Kasumi-1 (cell line): ENCODE data around the gene CAPN10.

Experiments
- DNase-seq, 2 experiments: peaks; one replicate each; lab custom pipeline; 2025; lab: John Stamatoyannopoulos, UW

The CAPN10 gene

DNA sequence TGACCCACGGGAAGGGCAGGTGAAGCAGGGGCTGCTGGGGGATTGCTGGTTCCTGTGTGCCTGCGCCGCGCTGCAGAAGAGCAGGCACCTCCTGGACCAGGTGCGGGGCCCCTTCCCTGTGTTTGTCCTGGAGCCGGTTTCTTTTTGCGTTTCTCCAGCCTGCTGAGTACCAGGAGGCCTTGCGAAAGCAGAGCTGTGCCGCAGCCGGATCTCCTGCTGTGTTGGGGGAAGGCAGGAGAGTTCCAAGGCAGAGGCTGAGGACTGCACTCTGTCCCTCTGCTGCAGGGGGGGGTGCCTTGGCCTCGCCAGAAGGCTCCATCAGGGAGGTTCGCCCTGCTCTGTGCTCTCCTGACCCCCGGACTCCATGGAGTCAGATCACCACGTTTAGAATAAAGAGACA is 2.8 kb downstream of the CAPN10 start:
- no peak for DNase-seq

- DNase-seq = no peak
Observed at GRCh38 chr2:240589850-240590525, 3.5 kb downstream of the CAPN10 start.

DNA sequence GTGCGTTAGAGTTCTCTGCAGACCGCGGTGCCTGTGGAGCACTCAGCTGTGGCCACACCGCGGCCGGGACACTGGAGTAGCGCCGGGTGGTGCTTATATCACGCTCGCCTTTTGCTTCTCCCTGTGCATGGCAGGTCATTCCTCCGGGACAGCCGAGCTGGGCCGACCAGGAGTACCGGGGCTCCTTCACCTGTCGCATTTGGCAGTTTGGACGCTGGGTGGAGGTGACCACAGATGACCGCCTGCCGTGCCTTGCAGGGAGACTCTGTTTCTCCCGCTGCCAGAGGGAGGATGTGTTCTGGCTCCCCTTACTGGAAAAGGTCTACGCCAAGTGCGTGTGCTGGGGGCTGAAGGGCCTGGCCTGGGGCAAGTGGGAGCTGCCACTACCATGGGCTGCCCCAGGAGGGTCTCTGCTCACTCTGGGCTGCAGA is 4.2 kb downstream of the CAPN10 start:
- no peak for DNase-seq

DNA sequence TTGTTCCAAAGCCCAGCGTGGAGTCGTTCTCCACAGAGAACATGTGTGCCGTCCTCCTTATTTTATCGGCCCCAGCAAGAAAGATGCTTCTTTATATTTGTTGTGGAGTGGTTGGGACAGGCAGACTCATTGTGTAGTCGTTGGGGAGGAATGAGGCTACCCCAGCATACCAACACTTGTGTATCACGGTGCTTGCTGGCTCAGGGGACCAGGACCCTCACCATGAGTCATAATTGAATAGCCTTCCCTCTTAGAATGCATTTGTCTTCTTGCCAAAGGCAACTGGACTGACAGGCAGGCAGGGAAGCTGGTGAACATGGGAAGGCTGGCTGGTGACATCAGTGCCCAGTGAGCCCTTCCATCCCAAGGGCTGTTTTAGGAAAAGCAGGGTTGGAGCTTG is 4.7 kb downstream of the CAPN10 start:
- no peak for DNase-seq

GRCh38 chr2:240591784-240592183 is 5.2 kb downstream of the CAPN10 start:
- no peak for DNase-seq

- no peak for DNase-seq
Observed at GRCh38 chr2:240593026-240593702, 6.6 kb downstream of the CAPN10 start.

GRCh38 chr2:240593703-240594451 is 7.3 kb downstream of the CAPN10 start:
- DNase-seq = no peak

DNA sequence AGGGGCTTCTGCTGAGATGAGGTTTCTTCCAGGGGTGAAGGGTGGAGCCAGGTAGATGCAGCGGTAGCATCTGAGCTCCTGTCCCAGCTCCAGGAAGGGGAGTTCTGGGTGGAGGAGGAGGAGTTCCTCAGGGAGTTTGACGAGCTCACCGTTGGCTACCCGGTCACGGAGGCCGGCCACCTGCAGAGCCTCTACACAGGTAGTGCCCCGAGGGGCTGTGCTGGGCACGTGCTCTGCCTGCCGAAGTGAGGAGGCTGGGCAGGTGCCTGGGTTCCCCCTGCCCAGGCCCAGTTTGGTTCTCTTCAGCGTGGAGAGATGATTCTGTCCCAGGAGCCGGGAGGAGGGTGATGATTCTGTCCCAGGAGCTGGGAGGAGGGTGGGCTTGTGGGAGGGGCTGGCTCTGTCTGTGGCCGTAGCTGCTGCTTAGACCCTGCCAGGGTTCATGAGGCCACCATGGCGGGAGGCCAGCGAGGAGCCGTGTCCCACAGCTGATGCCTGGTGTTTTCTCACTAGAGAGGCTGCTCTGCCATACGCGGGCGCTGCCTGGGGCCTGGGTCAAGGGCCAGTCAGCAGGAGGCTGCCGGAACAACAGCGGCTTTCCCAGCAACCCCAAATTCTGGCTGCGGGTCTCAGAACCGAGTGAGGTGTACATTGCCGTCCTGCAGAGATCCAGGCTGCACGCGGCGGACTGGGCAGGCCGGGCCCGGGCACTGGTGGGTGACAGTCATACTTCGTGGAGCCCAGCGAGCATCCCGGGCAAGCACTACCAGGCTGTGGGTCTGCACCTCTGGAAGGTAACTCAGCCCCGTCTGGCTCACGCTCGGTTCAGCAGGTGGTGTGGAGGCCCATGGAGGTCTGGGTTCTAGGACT is 8.2 kb downstream of the CAPN10 start:
- no peak for DNase-seq

DNA sequence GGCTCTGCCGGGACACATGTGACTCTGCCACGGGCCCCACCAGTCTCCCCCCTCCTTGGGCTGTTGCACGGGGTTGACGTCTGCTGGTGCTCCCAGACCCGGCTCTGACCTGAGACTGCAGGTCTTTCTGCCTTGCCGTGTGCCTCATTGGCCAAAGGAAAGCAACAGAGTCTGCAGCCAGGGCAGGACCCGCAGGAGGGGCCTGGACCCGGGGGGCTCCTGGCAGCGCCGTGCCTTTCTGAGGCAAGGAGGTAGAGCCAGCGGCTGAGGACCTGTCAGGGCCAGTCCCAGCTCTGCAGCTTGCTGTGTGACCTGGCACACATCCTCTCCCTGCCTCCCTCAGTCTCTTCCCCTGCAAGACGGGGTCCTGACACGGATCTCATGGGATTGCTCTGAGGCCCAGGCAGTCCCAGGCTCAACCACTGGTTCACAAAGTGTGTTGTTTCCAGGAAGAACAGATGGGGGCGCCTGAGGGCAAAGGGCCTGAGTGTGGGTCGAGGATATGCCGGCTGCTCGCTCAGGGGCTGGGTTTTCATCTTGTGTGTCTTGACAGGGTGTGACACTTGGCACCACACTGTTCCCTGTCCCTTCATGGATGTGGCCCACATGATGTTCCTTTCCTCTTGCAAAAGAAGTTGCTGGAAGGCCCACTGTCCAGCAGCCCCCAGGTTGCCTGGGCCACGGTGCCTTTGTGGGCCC is 9.0 kb downstream of the CAPN10 start:
- peak; percentile 13 to 22 for DNase-seq

GRCh38 chr2:240596080-240596460 is 9.5 kb downstream of the CAPN10 start:
- no peak for DNase-seq

DNA sequence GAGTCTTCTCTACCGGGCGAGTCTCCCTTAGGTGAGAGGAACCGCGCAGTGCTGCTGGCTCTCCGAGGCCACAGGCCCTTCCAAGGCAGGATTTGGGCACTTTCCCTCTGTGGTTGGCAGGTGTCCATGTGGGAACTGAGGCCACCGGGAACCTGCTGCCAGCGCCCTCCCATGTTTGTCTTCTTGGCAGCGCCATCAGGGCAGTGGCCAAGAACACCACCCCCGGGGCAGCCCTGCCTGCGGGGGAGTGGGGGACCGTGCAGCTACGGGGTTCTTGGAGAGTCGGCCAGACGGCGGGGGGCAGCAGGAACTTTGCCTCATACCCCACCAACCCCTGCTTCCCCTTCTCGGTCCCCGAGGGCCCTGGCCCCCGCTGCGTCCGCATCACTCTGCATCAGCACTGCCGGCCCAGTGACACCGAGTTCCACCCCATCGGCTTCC is 10.0 kb downstream of the CAPN10 start:
- no peak for DNase-seq

- no peak for DNase-seq
Observed at GRCh38 chr2:240597054-240597418, 10.5 kb downstream of the CAPN10 start.

DNA sequence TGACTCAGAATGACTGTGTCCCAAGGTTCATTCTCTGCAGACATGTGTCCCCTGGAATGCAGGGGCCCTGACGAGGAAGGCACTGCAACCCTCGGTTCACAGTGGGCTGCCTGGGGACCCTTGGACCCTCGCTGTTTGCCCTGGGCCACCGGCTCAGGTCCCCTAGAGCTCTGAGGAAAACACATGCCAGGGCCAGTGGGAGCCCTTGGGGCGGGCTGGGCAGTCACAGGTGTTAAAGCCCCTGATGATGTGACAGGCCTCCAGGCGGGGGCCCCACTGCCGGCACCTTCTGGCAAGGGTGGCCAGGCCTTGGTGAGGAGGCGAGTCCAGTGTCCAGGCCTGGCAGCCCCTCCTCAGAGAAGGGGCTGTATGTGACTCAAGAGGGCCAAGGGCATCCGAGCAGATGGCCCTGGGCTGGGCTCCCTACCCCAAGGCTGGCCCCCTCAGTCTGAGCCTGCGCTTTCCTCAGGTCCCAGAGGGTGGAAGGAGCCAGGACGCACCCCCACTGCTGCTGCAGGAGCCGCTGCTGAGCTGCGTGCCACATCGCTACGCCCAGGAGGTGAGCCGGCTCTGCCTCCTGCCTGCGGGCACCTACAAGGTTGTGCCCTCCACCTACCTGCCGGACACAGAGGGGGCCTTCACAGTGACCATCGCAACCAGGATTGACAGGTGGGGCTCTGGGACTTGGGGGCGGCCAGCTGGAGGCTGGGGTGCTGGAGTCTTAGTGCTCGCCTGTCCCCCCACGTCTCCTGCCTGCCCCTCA is 11.1 kb downstream of the CAPN10 start:
- DNase-seq = no peak

DNA sequence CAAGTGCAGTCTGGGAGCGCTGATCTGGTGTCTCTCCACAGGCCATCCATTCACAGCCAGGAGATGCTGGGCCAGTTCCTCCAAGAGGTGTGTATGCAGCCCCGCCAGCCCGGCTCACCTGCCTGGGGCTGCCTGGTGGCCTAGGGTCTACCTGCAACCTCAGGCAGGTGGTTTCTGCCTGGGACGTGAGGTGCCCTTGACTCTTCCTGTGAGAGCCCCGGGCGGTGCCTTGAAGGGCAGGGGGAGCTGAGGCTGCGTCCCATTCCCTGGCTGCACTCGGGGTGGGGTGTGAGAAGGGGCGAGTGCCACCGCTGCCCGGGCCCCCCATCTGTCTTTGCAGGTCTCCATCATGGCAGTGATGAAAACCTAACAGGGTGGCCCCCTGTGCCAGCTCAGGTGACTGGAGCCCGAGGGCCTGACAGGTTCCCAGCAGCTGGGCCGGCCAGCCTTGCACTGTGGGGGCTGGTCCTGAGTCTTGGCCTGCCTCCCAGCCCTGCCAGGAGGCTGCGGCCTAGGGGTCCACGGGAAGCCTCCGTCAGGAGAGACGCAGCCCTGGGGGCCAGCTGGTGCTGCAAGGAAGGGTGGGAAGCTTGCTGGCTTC is 11.9 kb downstream of the CAPN10 start:
- no peak for DNase-seq

DNA sequence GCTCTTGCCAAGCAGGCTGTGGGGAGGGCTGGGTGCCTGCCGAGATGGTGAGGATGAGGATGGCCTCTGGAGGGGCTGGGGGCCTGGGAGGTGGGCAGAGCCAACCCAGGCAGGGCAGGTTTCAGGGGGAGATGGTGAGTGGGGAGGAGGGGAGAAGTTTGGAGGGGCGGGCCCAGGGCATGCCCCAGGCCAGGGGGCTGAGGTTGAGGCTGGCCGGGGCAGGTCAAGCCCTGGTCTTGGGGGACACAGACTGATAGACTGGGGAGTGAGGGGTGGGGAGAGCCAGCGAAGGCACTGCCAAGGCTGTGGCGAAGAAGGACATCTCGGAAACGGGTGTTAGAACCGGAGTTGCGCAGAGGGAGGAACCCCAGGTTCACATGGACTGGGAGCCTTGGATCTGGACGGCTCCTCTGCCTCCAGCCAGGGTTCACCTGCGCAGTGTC is 12.6 kb downstream of the CAPN10 start:
- DNase-seq = no peak

DNA sequence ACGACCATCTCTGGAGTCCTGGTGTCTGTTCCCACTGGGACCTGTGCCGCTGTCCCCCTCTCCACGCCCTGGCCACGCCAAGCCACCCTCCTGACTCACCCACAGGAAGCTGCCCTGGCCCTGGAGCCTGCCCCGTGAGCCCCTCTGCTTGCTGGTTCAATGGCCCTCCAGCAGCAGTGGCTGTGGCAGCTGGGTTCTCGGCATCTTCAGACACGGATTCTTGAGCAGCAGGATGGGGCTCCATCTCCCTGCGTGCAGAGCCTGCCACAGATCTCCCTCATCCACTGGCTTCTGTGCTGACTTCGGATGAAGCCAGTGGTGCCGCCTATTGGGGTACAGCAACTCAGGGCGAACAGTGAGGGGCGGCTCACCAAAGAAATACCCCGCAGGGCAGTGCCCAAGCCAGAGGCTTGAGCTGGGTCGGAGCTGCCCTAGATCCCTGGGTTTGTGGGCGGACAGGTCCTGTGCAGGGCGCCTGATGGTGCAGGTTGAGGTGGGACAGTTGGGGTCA is 14.0 kb downstream of the CAPN10 start:
- DNase-seq = no peak

GRCh38 chr2:240601061-240601830 is 14.7 kb downstream of the CAPN10 start:
- DNase-seq = no peak

GRCh38 chr2:240601831-240602160 is 15.3 kb downstream of the CAPN10 start:
- DNase-seq = no peak

DNA sequence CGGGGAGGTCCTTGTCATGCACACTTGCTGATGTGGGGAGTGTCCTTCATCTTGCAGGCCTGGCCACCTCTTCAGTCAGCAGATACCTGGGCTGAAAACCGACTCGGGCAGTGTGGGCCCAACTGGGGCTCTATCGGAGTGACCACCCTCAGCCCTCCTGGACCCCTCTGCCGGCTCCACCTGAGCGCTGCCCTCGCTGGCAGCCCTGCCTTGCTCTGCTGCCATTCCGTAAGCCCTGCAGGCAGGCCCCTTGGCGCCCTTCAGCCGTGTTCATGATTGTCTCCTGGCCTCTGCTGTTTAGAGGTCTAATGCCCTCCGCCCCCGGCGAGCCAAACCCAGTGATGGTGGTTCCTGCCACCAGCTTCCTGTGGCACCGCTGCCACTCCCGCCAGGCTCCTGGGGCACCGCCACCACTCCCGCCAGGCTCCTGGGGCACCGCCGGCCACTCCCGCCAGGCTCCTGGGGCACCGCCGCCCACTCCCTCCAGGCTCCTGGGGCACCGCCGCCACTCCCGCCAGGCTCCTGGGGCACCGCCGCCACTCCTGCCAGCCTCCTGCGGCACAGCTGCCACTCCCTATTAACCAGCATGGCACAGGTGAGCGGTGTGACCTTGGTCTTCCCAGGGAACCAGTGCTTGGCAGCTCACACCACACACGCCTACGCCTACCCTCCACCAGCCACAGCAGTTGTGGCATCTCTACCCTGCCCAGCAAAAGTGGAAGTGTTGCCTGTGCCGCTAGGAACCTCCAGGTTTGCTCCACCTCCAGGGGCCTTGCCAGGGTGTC is 15.9 kb downstream of the CAPN10 start:
- DNase-seq = no peak
